ENCODE data around the gene H1-8. TPM values are rescaled to one million over a fixed set of nuclear protein-coding genes. Genes with fewer than 3 reads are reported as not detected.

Gene H1-8
- polyA plus RNA-seq, 4 donors, result not detected

GRCh38 chr3:129500334-129500658 lies 42.7 kb upstream of the H1-8 start:
- H3K36me3 ChIP-seq (ENCODE audit: control insufficient read depth in 3 of 3, insufficient read depth in 2 of 3, low read depth in 1 of 3, low read length in 3 of 3), result peaks cover 0 to 74% (median 0%) of the 10 kb centered on the region in 3 donors
- H3K4me3 ChIP-seq (ENCODE audit: low read depth in 1 of 3, low read length in 3 of 3), result no peak overlapping the region
- H3K9me3 ChIP-seq (ENCODE audit: control insufficient read depth in 2 of 2, insufficient read depth in 1 of 2, low read depth in 1 of 2, low read length in 1 of 2), result no peaks in the 10 kb centered on the region
- 92 to 96% (median 96%) methylated on average over 5 of the region's 5 CpGs for WGBS, 3 donors
- peak overlapping the region in 1 of 3 donors; percentile 66 for H3K27ac ChIP-seq (ENCODE audit: low read depth in 1 of 3, low read length in 2 of 3)
- no peaks in the 10 kb centered on the region for H3K4me1 ChIP-seq (ENCODE audit: control insufficient read depth in 3 of 3, insufficient read depth in 2 of 3, low read depth in 1 of 3, low read length in 2 of 3)
- FAIRE-seq, result no peak
- H3K27me3 ChIP-seq (ENCODE audit: control insufficient read depth in 3 of 3, insufficient read depth in 3 of 3, low read length in 3 of 3), result no peaks in the 10 kb centered on the region
- no peak for DNase-seq

GRCh38 chr3:129501630-129502029 lies 41.3 kb upstream of the H1-8 start:
- Histone ChIP-seq H3K36me3 (ENCODE audit: control insufficient read depth in 3 of 3, insufficient read depth in 2 of 3, low read depth in 1 of 3, low read length in 3 of 3) (peaks cover 0 to 74% (median 0%) of the 10 kb centered on the region in 3 donors), H3K27me3 (ENCODE audit: control insufficient read depth in 3 of 3, insufficient read depth in 3 of 3, low read length in 3 of 3) (no peaks in the 10 kb centered on the region), H3K9me3 (ENCODE audit: control insufficient read depth in 2 of 2, insufficient read depth in 1 of 2, low read depth in 1 of 2, low read length in 1 of 2) (no peaks in the 10 kb centered on the region), H3K4me1 (ENCODE audit: control insufficient read depth in 3 of 3, insufficient read depth in 2 of 3, low read depth in 1 of 3, low read length in 2 of 3) (no peaks in the 10 kb centered on the region), H3K4me3 (ENCODE audit: low read depth in 1 of 3, low read length in 3 of 3) (no peak overlapping the region), H3K27ac (ENCODE audit: low read depth in 1 of 3, low read length in 2 of 3) (no peak overlapping the region)
- 87 to 93% (median 91%) methylated on average over 5 of the region's 5 CpGs for WGBS, 3 donors
- FAIRE-seq (no peak), DNase-seq (no peak)

- H3K27me3 ChIP-seq (ENCODE audit: control insufficient read depth in 3 of 3, insufficient read depth in 3 of 3, low read length in 3 of 3), result no peaks in the 10 kb centered on the region
- FAIRE-seq, result no peak
- H3K9me3 ChIP-seq (ENCODE audit: control insufficient read depth in 2 of 2, insufficient read depth in 1 of 2, low read depth in 1 of 2, low read length in 1 of 2), result no peaks in the 10 kb centered on the region
- no peak for DNase-seq
- 93 to 96% (median 96%) methylated on average over 18 of the region's 18 CpGs for WGBS, 3 donors
- H3K27ac ChIP-seq (ENCODE audit: low read depth in 1 of 3, low read length in 2 of 3), result no peak overlapping the region
- no peak overlapping the region for H3K4me3 ChIP-seq (ENCODE audit: low read depth in 1 of 3, low read length in 3 of 3)
- no peaks in the 10 kb centered on the region for H3K4me1 ChIP-seq (ENCODE audit: control insufficient read depth in 3 of 3, insufficient read depth in 2 of 3, low read depth in 1 of 3, low read length in 2 of 3)
- H3K36me3 ChIP-seq (ENCODE audit: control insufficient read depth in 3 of 3, insufficient read depth in 2 of 3, low read depth in 1 of 3, low read length in 3 of 3), result peaks cover 0 to 77% (median 0%) of the 10 kb centered on the region in 3 donors
These were observed 40.1 kb upstream of the H1-8 start for GRCh38 chr3:129502641-129503408.

- no peak for DNase-seq
- H3K4me1 ChIP-seq (ENCODE audit: control insufficient read depth in 3 of 3, insufficient read depth in 2 of 3, low read depth in 1 of 3, low read length in 2 of 3), result no peaks in the 10 kb centered on the region
- H3K9me3 ChIP-seq (ENCODE audit: control insufficient read depth in 2 of 2, insufficient read depth in 1 of 2, low read depth in 1 of 2, low read length in 1 of 2), result no peaks in the 10 kb centered on the region
- peaks cover 0 to 74% (median 0%) of the 10 kb centered on the region in 3 donors for H3K36me3 ChIP-seq (ENCODE audit: control insufficient read depth in 3 of 3, insufficient read depth in 2 of 3, low read depth in 1 of 3, low read length in 3 of 3)
- 88 to 90% (median 89%) methylated on average over 13 of the region's 13 CpGs for WGBS, 3 donors
- H3K27me3 ChIP-seq (ENCODE audit: control insufficient read depth in 3 of 3, insufficient read depth in 3 of 3, low read length in 3 of 3), result no peaks in the 10 kb centered on the region
- no peak overlapping the region for H3K4me3 ChIP-seq (ENCODE audit: low read depth in 1 of 3, low read length in 3 of 3)
- H3K27ac ChIP-seq (ENCODE audit: low read depth in 1 of 3, low read length in 2 of 3), result no peak overlapping the region
- no peak for FAIRE-seq
These were observed 39.3 kb upstream of the H1-8 start for GRCh38 chr3:129503471-129504291.

GRCh38 chr3:129504471-129505100 lies 38.4 kb upstream of the H1-8 start:
- Histone ChIP-seq H3K27ac (ENCODE audit: low read depth in 1 of 3, low read length in 2 of 3) (no peak overlapping the region), H3K27me3 (ENCODE audit: control insufficient read depth in 3 of 3, insufficient read depth in 3 of 3, low read length in 3 of 3) (no peaks in the 10 kb centered on the region), H3K9me3 (ENCODE audit: control insufficient read depth in 2 of 2, insufficient read depth in 1 of 2, low read depth in 1 of 2, low read length in 1 of 2) (no peaks in the 10 kb centered on the region), H3K4me1 (ENCODE audit: control insufficient read depth in 3 of 3, insufficient read depth in 2 of 3, low read depth in 1 of 3, low read length in 2 of 3) (no peaks in the 10 kb centered on the region), H3K4me3 (ENCODE audit: low read depth in 1 of 3, low read length in 3 of 3) (no peak overlapping the region), H3K36me3 (ENCODE audit: control insufficient read depth in 3 of 3, insufficient read depth in 2 of 3, low read depth in 1 of 3, low read length in 3 of 3) (peaks cover 0 to 73% (median 0%) of the 10 kb centered on the region in 3 donors)
- DNase-seq (no peak), FAIRE-seq (no peak)
- 88 to 93% (median 90%) methylated on average over 5 of the region's 5 CpGs for WGBS, 3 donors

- no peaks in the 10 kb centered on the region for H3K4me1 ChIP-seq (ENCODE audit: control insufficient read depth in 3 of 3, insufficient read depth in 2 of 3, low read depth in 1 of 3, low read length in 2 of 3)
- 89 to 92% (median 91%) methylated on average over 6 of the region's 6 CpGs for WGBS, 3 donors
- FAIRE-seq, result no peak
These were observed 37.6 kb upstream of the H1-8 start for GRCh38 chr3:129505341-129505740.

GRCh38 chr3:129506231-129506742 lies 36.7 kb upstream of the H1-8 start:
- Histone ChIP-seq H3K36me3 (ENCODE audit: control insufficient read depth in 3 of 3, insufficient read depth in 2 of 3, low read depth in 1 of 3, low read length in 3 of 3) (peaks cover 0 to 70% (median 0%) of the 10 kb centered on the region in 3 donors), H3K27me3 (ENCODE audit: control insufficient read depth in 3 of 3, insufficient read depth in 3 of 3, low read length in 3 of 3) (no peaks in the 10 kb centered on the region), H3K4me3 (ENCODE audit: low read depth in 1 of 3, low read length in 3 of 3) (no peak overlapping the region), H3K4me1 (ENCODE audit: control insufficient read depth in 3 of 3, insufficient read depth in 2 of 3, low read depth in 1 of 3, low read length in 2 of 3) (no peaks in the 10 kb centered on the region), H3K9me3 (ENCODE audit: control insufficient read depth in 2 of 2, insufficient read depth in 1 of 2, low read depth in 1 of 2, low read length in 1 of 2) (no peaks in the 10 kb centered on the region), H3K27ac (ENCODE audit: low read depth in 1 of 3, low read length in 2 of 3) (no peak overlapping the region)
- DNase-seq (no peak), FAIRE-seq (no peak)
- 87 to 93% (median 92%) methylated on average over 9 of the region's 9 CpGs for WGBS, 3 donors

More at GRCh38 chr3:129505341-129505740, 37.6 kb upstream of the H1-8 start:
- H3K36me3 ChIP-seq (ENCODE audit: control insufficient read depth in 3 of 3, insufficient read depth in 2 of 3, low read depth in 1 of 3, low read length in 3 of 3), result peaks cover 0 to 72% (median 0%) of the 10 kb centered on the region in 3 donors
- no peak for DNase-seq
- H3K27me3 ChIP-seq (ENCODE audit: control insufficient read depth in 3 of 3, insufficient read depth in 3 of 3, low read length in 3 of 3), result no peaks in the 10 kb centered on the region
- H3K4me3 ChIP-seq (ENCODE audit: low read depth in 1 of 3, low read length in 3 of 3), result no peak overlapping the region
- no peaks in the 10 kb centered on the region for H3K9me3 ChIP-seq (ENCODE audit: control insufficient read depth in 2 of 2, insufficient read depth in 1 of 2, low read depth in 1 of 2, low read length in 1 of 2)
- H3K27ac ChIP-seq (ENCODE audit: low read depth in 1 of 3, low read length in 2 of 3), result no peak overlapping the region

GRCh38 chr3:129507181-129507831 lies 35.7 kb upstream of the H1-8 start:
- Histone ChIP-seq H3K27ac (ENCODE audit: low read depth in 1 of 3, low read length in 2 of 3) (no peak overlapping the region), H3K36me3 (ENCODE audit: control insufficient read depth in 3 of 3, insufficient read depth in 2 of 3, low read depth in 1 of 3, low read length in 3 of 3) (peaks cover 0 to 69% (median 0%) of the 10 kb centered on the region in 3 donors), H3K4me1 (ENCODE audit: control insufficient read depth in 3 of 3, insufficient read depth in 2 of 3, low read depth in 1 of 3, low read length in 2 of 3) (no peaks in the 10 kb centered on the region), H3K9me3 (ENCODE audit: control insufficient read depth in 2 of 2, insufficient read depth in 1 of 2, low read depth in 1 of 2, low read length in 1 of 2) (no peaks in the 10 kb centered on the region), H3K4me3 (ENCODE audit: low read depth in 1 of 3, low read length in 3 of 3) (no peak overlapping the region), H3K27me3 (ENCODE audit: control insufficient read depth in 3 of 3, insufficient read depth in 3 of 3, low read length in 3 of 3) (no peaks in the 10 kb centered on the region)
- WGBS, 3 donors, result 85 to 88% (median 87%) methylated on average over 9 of the region's 9 CpGs
- DNase-seq (no peak), FAIRE-seq (no peak)

All from small intestine (tissue), 7 donors.